Astrocyte (in vitro differentiated cells and primary cell): ENCODE results near the gene ATP8B1. TPM values are rescaled to one million over a fixed set of nuclear protein-coding genes. Genes with fewer than 3 reads are reported as not detected.

Experiments used
- DNase-seq: peaks from one replicate; pipeline ENCODE4 v3.0.0-alpha.2; 2010; ENCODE audit warnings: low read depth
- FAIRE-seq: peaks from 2 replicates; lab custom pipeline; 2011; peaks lifted over from hg19 to GRCh38; lab: Jason Lieb, UNC
- H2AFZ ChIP-seq: 2 replicates; pipeline ENCODE4 v1.6.0; 2012; ENCODE audit warnings: low read depth, low read length, inconsistent platforms
- H3K27ac ChIP-seq: 2 replicates; pipeline ENCODE4 v1.5.1; 2011; ENCODE audit warnings: low read depth, low read length, inconsistent platforms
- H3K27me3 ChIP-seq: 2 replicates; pipeline ENCODE4 v1.6.0; 2011; ENCODE audit warnings: low read length, inconsistent platforms; ENCODE audit not compliant: insufficient read depth
- H3K36me3 ChIP-seq: 2 replicates; pipeline ENCODE4 v1.5.1; 2011; ENCODE audit warnings: low read length, inconsistent platforms; ENCODE audit not compliant: insufficient read depth
- H3K4me1 ChIP-seq: 2 replicates; pipeline ENCODE4 v1.5.1; 2011; ENCODE audit warnings: low read length, inconsistent platforms; ENCODE audit not compliant: insufficient read depth
- H3K4me2 ChIP-seq: 2 replicates; pipeline ENCODE4 v1.6.0; 2012; ENCODE audit warnings: low read length, inconsistent platforms
- H3K4me3 ChIP-seq: 2 replicates; pipeline ENCODE4 v1.5.1; 2011; ENCODE audit warnings: low read depth, mild to moderate bottlenecking, low read length, inconsistent platforms; ENCODE audit not compliant: insufficient read depth
- H3K79me2 ChIP-seq: 2 replicates; pipeline ENCODE4 v1.6.0; 2012; ENCODE audit warnings: mild to moderate bottlenecking, low read length, inconsistent platforms; ENCODE audit not compliant: insufficient read depth
- H3K9ac ChIP-seq: 2 replicates; pipeline ENCODE4 v1.6.0; 2012; ENCODE audit warnings: mild to moderate bottlenecking, low read length, inconsistent platforms
- H3K9me3 ChIP-seq: 2 replicates; pipeline ENCODE4 v1.5.1; 2012; ENCODE audit warnings: low read depth, mild to moderate bottlenecking, low read length, inconsistent platforms; ENCODE audit not compliant: insufficient read depth
- H4K20me1 ChIP-seq: 2 replicates; pipeline ENCODE4 v1.6.0; 2012; ENCODE audit warnings: low read length, inconsistent platforms; ENCODE audit not compliant: insufficient read depth
- H3K27ac Mint-ChIP-seq: one replicate; pipeline ENCODE4 v1.8.0; 2021; ENCODE audit warnings: mild to moderate bottlenecking, mixed read lengths; ENCODE audit not compliant: unreplicated experiment
- H3K27me3 Mint-ChIP-seq: one replicate; pipeline ENCODE4 v1.8.0; 2021; ENCODE audit warnings: low read depth, mixed read lengths; ENCODE audit not compliant: unreplicated experiment
- H3K36me3 Mint-ChIP-seq: one replicate; pipeline ENCODE4 v1.8.0; 2021; ENCODE audit warnings: low read depth, mixed read lengths; ENCODE audit not compliant: unreplicated experiment
- H3K4me1 Mint-ChIP-seq: one replicate; pipeline ENCODE4 v1.8.0; 2021; ENCODE audit warnings: low read depth, mixed read lengths; ENCODE audit not compliant: unreplicated experiment
- H3K4me3 Mint-ChIP-seq: one replicate; pipeline ENCODE4 v1.8.0; 2021; ENCODE audit warnings: mild to moderate bottlenecking, moderate library complexity, mixed read lengths; ENCODE audit not compliant: unreplicated experiment
- H3K9me3 Mint-ChIP-seq: one replicate; pipeline ENCODE4 v1.8.0; 2021; ENCODE audit warnings: mild to moderate bottlenecking, mixed read lengths; ENCODE audit not compliant: unreplicated experiment
- CTCF ChIP-seq: IDR thresholded peaks from 2 replicates; pipeline ENCODE4 v1.5.1; 2011; ENCODE audit warnings: low read depth, mild to moderate bottlenecking, inconsistent platforms, low read length, moderate library complexity; ENCODE audit not compliant: insufficient read depth
- EZH2 ChIP-seq: IDR thresholded peaks from 2 replicates; pipeline ENCODE4 v1.6.1; 2012; ENCODE audit warnings: mild to moderate bottlenecking, low read length, inconsistent platforms; ENCODE audit not compliant: insufficient read depth
- total RNA-seq: library from RNA; stranded (reverse); gene quantifications from 2 replicates; pipeline ENCODE4 v1.2.1, GENCODE V29; 2021

The ATP8B1 gene
- total RNA-seq, 1 donor from 2014 or later: 10.4 TPM

GRCh38 chr18:57603871-57604270 is 199.2 kb downstream of the ATP8B1 start:
- Histone ChIP-seq H3K9ac (no peak overlapping the region), H4K20me1 (peaks cover 9% of the 10 kb centered on the region), H3K79me2 (no peaks in the 10 kb centered on the region), H3K9me3 (no peaks in the 10 kb centered on the region), H3K4me3 (no peak overlapping the region), H3K27me3 (no peaks in the 10 kb centered on the region), H3K4me1 (no peaks in the 10 kb centered on the region), H2AFZ (no peak overlapping the region), H3K27ac (no peak overlapping the region), H3K36me3 (peaks cover 61% of the 10 kb centered on the region), H3K4me2 (no peak overlapping the region)
- Mint-ChIP-seq H3K27ac (no peak overlapping the region), H3K36me3 (peaks cover 23% of the 10 kb centered on the region), H3K9me3 (no peaks in the 10 kb centered on the region), H3K4me3 (no peak overlapping the region), H3K27me3 (no peaks in the 10 kb centered on the region), H3K4me1 (no peaks in the 10 kb centered on the region)
- DNase-seq: no peak
- no peak for FAIRE-seq
- no peak for TF ChIP-seq CTCF
- TF ChIP-seq EZH2: no peak

Other genes starting within 250 kb of the ATP8B1 start
- 25.1 and 31.7 TPM in 2 replicates for gene FECH, start 216.6 kb downstream of the ATP8B1 start, total RNA-seq
- 223 and 224 TPM in 2 replicates for gene NARS1, start 181.5 kb downstream of the ATP8B1 start, total RNA-seq
- 67.5 and 93.9 TPM in 2 replicates for gene NEDD4L, start 240.9 kb upstream of the ATP8B1 start, total RNA-seq